Measurements from ENCODE around the gene AMN1.

DNA sequence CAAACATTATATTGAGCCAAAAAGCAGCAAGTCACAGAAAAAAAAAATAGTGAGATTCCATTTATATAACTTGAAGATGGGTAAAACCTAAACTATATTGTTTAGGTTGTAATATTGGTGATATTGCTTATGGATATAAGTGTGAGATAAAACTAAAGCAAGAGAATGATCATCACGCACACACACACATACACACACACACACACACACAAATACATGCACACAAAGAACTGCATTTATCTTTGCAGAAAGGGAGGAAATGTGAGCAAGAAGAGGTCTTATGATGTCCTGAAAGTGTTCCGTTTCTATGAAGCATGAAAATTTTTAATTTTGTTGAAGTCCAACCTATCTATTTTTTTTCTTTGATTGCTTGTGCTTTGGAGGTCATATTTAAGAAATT is 16.4 kb upstream of the AMN1 start:
- TF ChIP-seq, protein P1, sequence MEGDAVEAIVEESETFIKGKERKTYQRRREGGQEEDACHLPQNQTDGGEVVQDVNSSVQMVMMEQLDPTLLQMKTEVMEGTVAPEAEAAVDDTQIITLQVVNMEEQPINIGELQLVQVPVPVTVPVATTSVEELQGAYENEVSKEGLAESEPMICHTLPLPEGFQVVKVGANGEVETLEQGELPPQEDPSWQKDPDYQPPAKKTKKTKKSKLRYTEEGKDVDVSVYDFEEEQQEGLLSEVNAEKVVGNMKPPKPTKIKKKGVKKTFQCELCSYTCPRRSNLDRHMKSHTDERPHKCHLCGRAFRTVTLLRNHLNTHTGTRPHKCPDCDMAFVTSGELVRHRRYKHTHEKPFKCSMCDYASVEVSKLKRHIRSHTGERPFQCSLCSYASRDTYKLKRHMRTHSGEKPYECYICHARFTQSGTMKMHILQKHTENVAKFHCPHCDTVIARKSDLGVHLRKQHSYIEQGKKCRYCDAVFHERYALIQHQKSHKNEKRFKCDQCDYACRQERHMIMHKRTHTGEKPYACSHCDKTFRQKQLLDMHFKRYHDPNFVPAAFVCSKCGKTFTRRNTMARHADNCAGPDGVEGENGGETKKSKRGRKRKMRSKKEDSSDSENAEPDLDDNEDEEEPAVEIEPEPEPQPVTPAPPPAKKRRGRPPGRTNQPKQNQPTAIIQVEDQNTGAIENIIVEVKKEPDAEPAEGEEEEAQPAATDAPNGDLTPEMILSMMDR (IDR thresholded peaks at IDR 0.05): no peak
- TF ChIP-seq POLR2A (IDR thresholded peaks at IDR 0.05): no peak

All from testis (tissue), 2 donors.